Right lung (tissue), 5 donors: ENCODE results near the gene ANKRD33B. TPM values are rescaled to one million over a fixed set of nuclear protein-coding genes. Genes with fewer than 3 reads are reported as not detected.
"Not testable (repeated sequence)": the region's sequence is repeated elsewhere in the genome, so short reads cannot be mapped to it uniquely, and the experiment has no call there.

ENCODE experiments used
- DNase-seq, 2 donors: peaks; one replicate each; pipeline ENCODE4 v3.0.0-alpha.2; 2013
- polyA plus RNA-seq, 5 donors: library from polyadenylated mRNA; unstranded; fragments of 120-200 nt; gene quantifications; one replicate each; pipeline versions ENCODE4 v1.2.1 to v1.2.3, GENCODE V29; 2013; ENCODE audit warnings: inconsistent platforms in 1 of 5, low replicate concordance in 1 of 5; ENCODE audit not compliant: insufficient read length in 5 of 5, insufficient read depth in 1 of 5

The ANKRD33B gene
- polyA plus RNA-seq, 5 donors: 0.53 to 0.78 (median 0.58) TPM

DNA sequence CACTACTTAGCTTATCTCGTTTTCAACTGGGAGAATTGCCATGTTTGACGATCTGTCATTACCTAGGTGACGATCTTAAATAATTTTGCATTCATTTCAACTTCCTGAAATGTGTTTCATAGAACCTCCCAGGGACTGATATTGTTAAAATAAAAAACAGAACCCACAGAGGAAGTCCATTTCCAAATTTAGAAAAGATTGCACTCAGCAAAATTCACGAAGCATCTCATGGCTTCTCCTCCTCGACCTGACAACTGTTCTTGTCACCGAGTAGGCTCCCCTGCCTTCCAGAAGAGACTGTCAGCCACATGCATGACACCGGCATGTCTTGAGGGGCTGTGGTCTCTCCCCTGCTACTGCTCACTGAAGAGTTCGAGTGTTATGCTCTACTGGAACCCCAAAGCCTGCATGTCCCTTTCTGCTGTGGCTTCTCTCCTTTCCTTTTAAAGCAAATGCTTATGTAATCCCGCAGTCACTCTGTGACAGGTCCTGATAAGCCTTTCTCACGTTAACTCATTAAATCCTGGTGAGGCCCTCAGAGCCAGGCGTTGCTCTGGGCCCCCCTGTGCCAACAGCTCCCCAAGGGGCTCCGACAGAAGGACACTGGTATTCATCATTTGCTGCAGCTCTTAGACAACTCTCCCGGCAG lies 26.8 kb upstream of the ANKRD33B start:
- no peak for DNase-seq

- no peak for DNase-seq
Measured at GRCh38 chr5:10537624-10538023, 26.2 kb upstream of the ANKRD33B start.

GRCh38 chr5:10538103-10538788 lies 25.6 kb upstream of the ANKRD33B start:
- no peak for DNase-seq

DNA sequence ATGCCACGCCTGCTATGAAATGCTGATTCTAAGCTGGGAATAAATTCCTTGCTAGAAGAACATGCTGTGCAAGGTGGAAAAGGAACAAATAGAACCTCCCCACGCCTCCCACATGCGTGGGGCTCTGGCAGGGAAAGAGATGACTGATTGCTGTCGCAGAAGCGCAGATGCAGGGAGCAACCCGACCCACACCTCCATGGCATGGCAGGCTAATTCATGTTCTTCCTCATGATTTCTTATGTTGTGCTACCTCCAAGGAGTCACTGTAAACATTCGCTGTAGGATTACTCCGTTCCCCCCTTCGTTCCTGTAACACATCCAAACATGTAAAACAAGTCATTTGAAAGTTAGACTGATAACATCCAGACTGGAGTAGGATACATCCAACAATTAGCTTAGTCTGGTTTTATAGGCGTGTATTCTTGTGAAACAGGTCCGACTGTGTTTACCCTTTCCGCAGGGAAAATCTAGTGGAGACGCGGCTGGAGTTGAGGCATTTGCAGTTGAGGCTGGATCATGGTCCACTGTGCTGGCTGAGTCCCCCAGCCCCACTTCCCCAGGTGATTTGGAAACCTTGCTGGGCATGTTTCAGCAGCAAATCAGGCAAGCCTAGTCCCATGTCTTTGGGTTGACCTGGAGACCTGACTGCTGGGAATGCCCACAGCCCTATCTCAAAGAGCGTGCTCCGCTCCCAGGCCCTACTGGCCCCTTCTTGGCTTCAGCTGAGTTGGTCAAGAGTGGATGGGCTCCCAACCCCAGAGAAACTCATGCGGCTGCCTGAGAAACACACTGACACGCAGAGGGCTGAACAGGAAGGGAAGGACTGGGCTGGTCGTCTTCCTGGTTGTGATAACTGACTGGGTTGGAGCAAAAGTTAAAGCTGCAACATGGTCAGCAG lies 24.8 kb upstream of the ANKRD33B start:
- DNase-seq: no peak

- no peak for DNase-seq
Measured at GRCh38 chr5:10539687-10539998, 24.2 kb upstream of the ANKRD33B start.

- no peak for DNase-seq
Measured at GRCh38 chr5:10540036-10540544, 23.8 kb upstream of the ANKRD33B start.

DNA sequence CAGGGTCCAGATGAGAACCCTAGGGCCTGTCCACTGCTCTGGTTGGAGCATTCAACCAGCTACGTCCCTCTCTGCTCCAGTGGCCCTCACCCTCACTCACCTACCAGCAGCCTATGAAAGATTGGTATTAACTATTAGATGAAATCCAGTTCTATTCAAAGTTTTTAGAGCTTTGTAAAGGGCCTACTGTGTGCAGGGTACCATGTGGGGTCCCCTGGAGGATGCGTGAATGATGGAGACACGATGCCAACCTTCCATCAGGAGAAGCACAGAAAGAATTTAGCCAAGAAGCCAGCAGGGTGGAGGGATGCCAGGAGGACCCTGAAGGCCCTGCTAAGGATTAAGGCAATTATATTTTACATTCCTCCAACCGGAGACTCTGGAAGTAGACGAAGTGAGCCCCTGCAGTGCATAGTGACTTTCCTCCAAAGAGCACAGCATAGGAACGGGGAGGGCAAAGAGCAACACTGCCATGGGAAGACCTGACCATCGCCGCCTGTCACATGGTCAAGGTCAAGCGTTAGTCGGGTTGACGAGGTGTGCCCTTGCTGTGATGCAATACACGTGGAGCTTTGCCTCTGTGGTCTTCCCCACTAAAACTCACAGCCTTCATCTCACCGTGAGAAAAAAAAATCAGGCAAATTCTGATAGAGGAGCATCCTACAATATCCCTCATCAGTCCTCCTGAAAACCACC lies 22.8 kb upstream of the ANKRD33B start:
- no peak for DNase-seq

GRCh38 chr5:10542055-10542550 lies 21.8 kb upstream of the ANKRD33B start:
- DNase-seq: no peak

DNA sequence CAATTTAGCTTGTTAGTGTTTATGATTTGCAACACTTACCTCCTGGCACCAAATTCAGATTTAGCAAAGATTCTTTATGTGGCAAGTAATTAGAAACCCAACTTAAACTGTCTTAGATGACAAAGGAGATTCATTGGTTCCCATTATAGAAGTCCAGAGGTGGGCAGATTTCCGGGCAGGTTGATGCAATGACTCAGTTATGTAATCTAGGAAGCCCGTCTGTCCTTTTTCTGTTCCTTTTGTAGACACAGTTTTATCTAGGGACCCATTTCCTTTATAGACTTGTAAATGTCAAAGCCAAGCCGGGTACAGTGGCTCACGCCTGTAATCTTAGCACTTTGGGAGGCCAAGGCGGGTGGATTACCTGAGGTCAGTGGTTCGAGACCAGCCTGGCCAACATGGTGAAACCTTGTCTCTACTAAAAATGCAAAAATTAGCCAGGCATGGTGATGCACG lies 20.3 kb upstream of the ANKRD33B start:
- no peak for DNase-seq

DNA sequence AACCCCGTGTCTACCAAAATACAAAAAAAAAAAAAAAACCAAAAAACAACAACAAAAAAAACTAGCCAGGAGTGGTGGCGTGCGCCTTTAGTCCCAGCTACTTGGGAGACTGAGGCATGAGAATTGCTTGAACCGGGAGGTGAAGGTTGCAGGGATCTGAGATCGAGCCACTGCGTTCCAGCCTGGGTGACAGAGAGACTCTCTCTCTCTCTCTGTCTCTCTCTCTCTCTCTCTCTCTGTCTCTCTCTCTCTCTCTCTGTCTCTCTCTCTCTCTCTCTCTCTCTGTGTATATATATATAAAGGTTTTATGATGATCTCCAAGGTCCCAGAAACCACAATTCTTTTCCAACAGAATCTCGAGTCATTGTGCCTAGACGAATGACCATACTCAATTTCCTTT lies 18.8 kb upstream of the ANKRD33B start:
- no peak for DNase-seq

DNA sequence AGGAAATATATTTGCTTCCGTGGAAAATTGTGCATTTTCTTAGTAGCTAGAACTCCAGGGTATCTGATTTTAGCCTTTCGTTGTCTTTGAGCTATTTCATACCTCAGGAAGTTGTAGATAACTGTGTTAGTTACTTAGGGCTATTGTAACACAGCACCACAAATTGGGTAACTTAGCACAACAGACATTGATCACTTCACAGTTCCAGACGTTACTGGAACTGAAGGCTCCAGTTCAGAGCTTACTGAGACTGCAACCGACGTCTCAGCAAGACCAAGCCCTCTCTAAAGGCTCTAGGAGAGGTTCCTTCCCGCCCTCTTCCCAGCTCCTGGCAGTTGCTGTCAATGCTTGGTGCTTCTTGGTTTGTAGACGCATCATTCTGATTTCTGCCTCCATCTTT lies 17.7 kb upstream of the ANKRD33B start:
- DNase-seq: no peak

DNA sequence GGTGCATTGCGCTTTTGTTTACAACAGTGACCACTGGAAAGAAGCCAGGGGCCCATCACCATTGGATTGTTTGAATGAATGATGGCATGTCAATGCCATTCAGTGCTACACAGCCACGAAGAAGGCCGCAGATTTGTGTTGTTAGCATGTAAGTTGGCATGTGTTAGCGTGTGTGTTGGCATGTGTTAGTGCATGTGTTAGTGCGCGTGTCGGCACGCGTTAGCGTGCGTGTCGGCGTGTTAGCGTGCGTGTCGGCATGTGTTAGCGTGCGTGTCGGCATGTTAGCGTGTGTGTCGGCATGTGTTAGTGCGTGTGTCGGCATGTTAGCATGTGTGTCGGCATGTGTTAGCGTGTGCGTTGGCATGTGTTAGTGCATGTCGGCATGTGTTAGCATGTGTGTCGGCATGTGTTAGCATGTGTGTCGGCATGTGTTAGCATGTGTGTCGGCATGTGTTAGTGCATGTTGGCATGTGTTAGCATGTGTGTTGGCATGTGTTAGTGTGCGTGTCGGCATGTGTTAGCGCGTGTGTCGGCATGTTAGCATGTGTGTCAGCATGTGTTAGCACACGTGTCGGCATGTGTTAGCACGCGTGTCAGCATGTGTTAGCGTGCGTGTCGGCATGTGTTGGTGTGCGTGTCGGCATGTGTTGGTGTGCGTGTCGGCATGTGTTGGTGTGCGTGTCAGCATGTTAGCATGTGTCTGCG lies 15.3 kb upstream of the ANKRD33B start:
- no peak for DNase-seq

GRCh38 chr5:10549123-10549514 lies 14.8 kb upstream of the ANKRD33B start:
- not testable (repeated sequence) for DNase-seq

GRCh38 chr5:10550222-10550995 lies 13.5 kb upstream of the ANKRD33B start:
- no peak for DNase-seq

- no peak for DNase-seq
Measured at GRCh38 chr5:10551782-10552138, 12.1 kb upstream of the ANKRD33B start.

GRCh38 chr5:10552183-10553143 lies 11.4 kb upstream of the ANKRD33B start:
- DNase-seq: no peak

- no peak for DNase-seq
Measured at GRCh38 chr5:10553476-10553875, 10.4 kb upstream of the ANKRD33B start.

GRCh38 chr5:10555277-10555684 lies 8.6 kb upstream of the ANKRD33B start:
- DNase-seq: no peak

DNA sequence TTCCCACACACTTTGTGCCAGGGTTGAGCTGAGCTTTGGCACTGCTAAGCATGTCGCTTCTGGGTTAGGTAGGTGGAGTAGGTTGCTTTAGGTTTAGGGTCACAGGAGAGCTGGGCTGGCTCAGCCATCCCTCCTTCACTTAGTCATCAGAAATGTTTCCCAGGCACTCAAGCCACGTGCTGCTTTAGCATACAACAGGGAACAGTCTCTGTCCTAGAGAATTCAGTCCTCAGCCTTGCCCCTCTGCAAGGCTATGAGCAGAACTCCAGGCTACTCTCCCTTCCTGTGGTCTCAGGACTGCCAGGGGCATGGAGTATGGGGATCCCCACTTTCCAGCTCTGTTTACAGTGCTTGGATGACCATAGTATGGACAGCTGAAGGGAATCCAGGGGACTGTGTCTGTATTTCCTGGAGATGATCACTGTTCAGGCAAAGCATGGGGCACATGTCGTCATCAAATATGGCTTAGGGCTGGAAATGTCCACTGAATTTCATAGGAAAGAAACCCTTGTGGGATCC lies 7.5 kb upstream of the ANKRD33B start:
- no peak for DNase-seq
